ENCODE measurements around the gene BOLL. TPM values are rescaled to one million over a fixed set of nuclear protein-coding genes. Genes with fewer than 3 reads are reported as not detected.

The BOLL gene
- total and polyA plus RNA-seq, 2 donors (not counting 1 experiment from before 2014, with no cell fraction given), result not detected

GRCh38 chr2:197777823-197778407 lies 7.2 kb downstream of the BOLL start:
- peak; percentile 46 for DNase-seq
- peaks cover 20% of the 10 kb centered on the region for H3K27me3 Mint-ChIP-seq
- no CpG with 5 or more reads among the region's 4 CpGs for WGBS (ENCODE audit: insufficient coverage)
- H4K20me1 ChIP-seq (ENCODE audit: control insufficient read depth, insufficient read depth, low read length, poor library complexity, severe bottlenecking), result no peaks in the 10 kb centered on the region
- no peaks in the 10 kb centered on the region for H3K9me3 Mint-ChIP-seq (ENCODE audit: insufficient read depth)
- no peak overlapping the region for H3K27ac Mint-ChIP-seq
- peaks cover 0 to 8% (median 0%) of the 10 kb centered on the region in 4 experiments for H3K27me3 ChIP-seq (replicated peaks in 1 of 4; ENCODE audit: control extremely low read depth in 1 of 4, control insufficient read depth in 3 of 4, insufficient read depth in 4 of 4, low read length in 3 of 4)
- H3K9ac ChIP-seq (ENCODE audit: low read length), result no peak overlapping the region
- H3K4me1 Mint-ChIP-seq, result no peaks in the 10 kb centered on the region
- TF ChIP-seq EZH2 (IDR thresholded peaks at IDR 0.05; ENCODE audit: borderline replicate concordance, insufficient read depth, low read depth, low read length, poor library complexity, severe bottlenecking), result no peak
- TF ChIP-seq CTCF (IDR thresholded peaks at IDR 0.05), result peak; percentile 89
- H3K4me1 ChIP-seq (ENCODE audit: control insufficient read depth in 2 of 2, insufficient read depth in 2 of 2, low read length in 2 of 2), result no peaks in the 10 kb centered on the region
- intact Hi-C loops (cut with micrococcal nuclease), result loop anchor here (1.0 to 5.0 kb wide), 3 partner anchors 71 to 1027 kb away; no protein-coding TSS in a partner anchor
- H3K4me2 ChIP-seq (replicated peaks; ENCODE audit: low read depth, low read length, poor library complexity, severe bottlenecking), result no peak overlapping the region
- no peak overlapping the region for H3K27ac ChIP-seq (ENCODE audit: low read length in 2 of 2)
- no peaks in the 10 kb centered on the region for H3K36me3 ChIP-seq (replicated peaks in 1 of 2; ENCODE audit: control extremely low read depth in 1 of 2, control insufficient read depth in 1 of 2, extremely low read depth in 1 of 2, insufficient read depth in 2 of 2, low read length in 1 of 2)
- no peaks in the 10 kb centered on the region for H3K79me2 ChIP-seq (ENCODE audit: control insufficient read depth, insufficient read depth, low read length)
- no peak overlapping the region for H3K4me3 ChIP-seq (ENCODE audit: control extremely low read depth in 1 of 5, extremely low read depth in 1 of 5, insufficient read depth in 1 of 5, low read depth in 2 of 5, low read length in 4 of 5)
- ATAC-seq (ENCODE audit: low read depth), result no peak
- H2AFZ ChIP-seq (ENCODE audit: insufficient read depth, low read depth, low read length, poor library complexity, severe bottlenecking), result no peak overlapping the region
- H3K9me3 ChIP-seq (ENCODE audit: control extremely low read depth in 1 of 3, control insufficient read depth in 2 of 3, insufficient read depth in 1 of 3, low read length in 2 of 3), result no peaks in the 10 kb centered on the region
- ChIA-PET POLR2A (no interaction called here), CTCF (interaction anchor here (0.6 to 2.6 kb wide), 4 partner anchors 11 to 1026 kb away, joined by 3 to 15 read pairs (median 5); no protein-coding TSS in a partner anchor)
- no peak overlapping the region for H3K4me3 Mint-ChIP-seq

GRCh38 chr2:197760293-197760657 lies 24.8 kb downstream of the BOLL start:
- CTCF ChIA-PET, result no interaction called here
- no peak for TF ChIP-seq CTCF (IDR thresholded peaks at IDR 0.05)
- no peak for TF ChIP-seq EZH2 (IDR thresholded peaks at IDR 0.05; ENCODE audit: borderline replicate concordance, insufficient read depth, low read depth, low read length, poor library complexity, severe bottlenecking)
- no peak overlapping the region for H3K27ac Mint-ChIP-seq
- intact Hi-C loops (cut with micrococcal nuclease), result no loop called here
- ATAC-seq (ENCODE audit: low read depth), result no peak
- H3K27ac ChIP-seq (ENCODE audit: low read length in 2 of 2), result no peak overlapping the region
- no peak overlapping the region for H3K4me3 Mint-ChIP-seq
- no peaks in the 10 kb centered on the region for H3K36me3 ChIP-seq (replicated peaks in 1 of 2; ENCODE audit: control extremely low read depth in 1 of 2, control insufficient read depth in 1 of 2, extremely low read depth in 1 of 2, insufficient read depth in 2 of 2, low read length in 1 of 2)
- no peak overlapping the region for H3K4me3 ChIP-seq (ENCODE audit: control extremely low read depth in 1 of 5, extremely low read depth in 1 of 5, insufficient read depth in 1 of 5, low read depth in 2 of 5, low read length in 4 of 5)
- DNase-seq, result no peak
- H2AFZ ChIP-seq (ENCODE audit: insufficient read depth, low read depth, low read length, poor library complexity, severe bottlenecking), result no peak overlapping the region
- H3K27me3 ChIP-seq (replicated peaks in 1 of 4; ENCODE audit: control extremely low read depth in 1 of 4, control insufficient read depth in 3 of 4, insufficient read depth in 4 of 4, low read length in 3 of 4), result no peaks in the 10 kb centered on the region
- WGBS (ENCODE audit: insufficient coverage), result 89% methylated on average over 3 of the region's 3 CpGs
- POLR2A ChIA-PET, result no interaction called here
- no peaks in the 10 kb centered on the region for H4K20me1 ChIP-seq (ENCODE audit: control insufficient read depth, insufficient read depth, low read length, poor library complexity, severe bottlenecking)
- H3K9ac ChIP-seq (ENCODE audit: low read length), result no peak overlapping the region
- H3K79me2 ChIP-seq (ENCODE audit: control insufficient read depth, insufficient read depth, low read length), result no peaks in the 10 kb centered on the region
- peaks cover 15% of the 10 kb centered on the region for H3K27me3 Mint-ChIP-seq
- no peaks in the 10 kb centered on the region for H3K4me1 Mint-ChIP-seq
- peaks cover 0 to 25% (median 9%) of the 10 kb centered on the region in 3 donors for H3K9me3 ChIP-seq (ENCODE audit: control extremely low read depth in 1 of 3, control insufficient read depth in 2 of 3, insufficient read depth in 1 of 3, low read length in 2 of 3)
- no peak overlapping the region for H3K4me2 ChIP-seq (replicated peaks; ENCODE audit: low read depth, low read length, poor library complexity, severe bottlenecking)
- peaks cover 13% of the 10 kb centered on the region for H3K9me3 Mint-ChIP-seq (ENCODE audit: insufficient read depth)
- H3K4me1 ChIP-seq (ENCODE audit: control insufficient read depth in 2 of 2, insufficient read depth in 2 of 2, low read length in 2 of 2), result no peaks in the 10 kb centered on the region

Data from B cell (primary cell).